Heart left ventricle (tissue), 13 donors: ENCODE data around the gene CABLES1.

Experiments used
- CTCF ChIP-seq, 12 donors: fragments of 200-600 bp; sonication (generic) in 4 of 12; IDR thresholded peaks; one replicate each; pipeline versions ENCODE4 v1.5.0 to v1.8.0; 2018 to 2022; ENCODE audit warnings: antibody characterized with exemption in 12 of 12, mild to moderate bottlenecking in 5 of 12
- POLR2A ChIP-seq, 2 donors: fragments of 450-650 bp; IDR thresholded peaks; one replicate each; pipeline ENCODE4 v1.6.1; 2017; ENCODE audit warnings: antibody characterized with exemption in 2 of 2, mild to moderate bottlenecking in 2 of 2, moderate library complexity in 2 of 2
- donor health status: ischemic (EF 13 %, LVEDD 7.1; RV severe dilation, severe dysfunction).
- donor health status: DM: no; HTN: yes; CAD: no.
- donor health status: DM: no; HTN: no; CAD: no.
- donor health status: ischemic (EF 25% LVEDD 6.9; RV normal size, moderate dysfunction).
- donor health status: ischemic (EF 25% LVEDD 5.7; RV mildly dilated, moderate dysfunction).
- donor health status: ischemic (EF 35%, LVEDD 5.7; RV mildly dilated, moderate dysfunction).
- donor health status: nonischemic (EF 11% LVEDD 7.7; RV severe dilation, severe dysfunction).
- donor health status: DM: yes; HTN: yes; CAD: no.
- donor health status: PGD.
- donor health status: ischemic (EF 29% LVEDD 5.4; RV normal size, mild dysfunction).
- donor health status: nonischemic (EF 23%, LVEDD 6.1; RV moderate dilation, normal function).

GRCh38 chr18:23113576-23113975, 21.7 kb upstream of the CABLES1 start:
- TF ChIP-seq CTCF (IDR thresholded peaks at IDR 0.05) (no peak), POLR2A (IDR thresholded peaks at IDR 0.05) (no peak)
